Astrocyte of the spinal cord (primary cell): ENCODE results near the gene THRSP.

Experiments used
- DNase-seq: peaks from one replicate; pipeline ENCODE4 v3.0.0; 2011; ENCODE audit warnings: low read depth, low spot score
- H3K4me3 ChIP-seq: 2 replicates; pipeline ENCODE4 v1.5.1; 2011; ENCODE audit warnings: low read depth, mild to moderate bottlenecking, low read length, moderate library complexity
- in situ Hi-C: cut with HindIII; loops from 2 replicates; pipeline ENCODE4 v1.10.0; 2017; ENCODE audit warnings: low sequenced_read_pairs
- TF ChIP-seq, protein P1 (sequence below): IDR thresholded peaks from 2 replicates; pipeline ENCODE4 v1.5.1; 2012; ENCODE audit warnings: low read depth, mild to moderate bottlenecking, low read length, inconsistent platforms

THRSP gene

DNA sequence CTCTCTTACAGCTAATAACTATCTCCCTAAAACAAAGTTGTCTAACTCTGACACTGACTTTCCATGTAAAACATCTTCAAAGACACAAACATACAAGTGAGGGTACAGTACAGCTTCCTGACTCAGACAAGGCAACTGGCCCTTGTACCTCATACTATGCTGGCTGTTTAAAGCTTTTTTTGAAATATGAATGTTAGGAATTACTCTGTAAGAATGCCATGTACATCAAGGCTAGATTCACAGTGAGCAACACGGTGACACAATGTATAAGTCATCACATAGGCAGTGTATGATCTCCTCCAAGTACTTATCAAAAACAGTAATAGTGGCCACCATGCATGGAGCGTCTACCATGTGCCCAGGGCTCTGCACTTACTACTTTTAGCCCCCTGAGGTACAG lies 47.2 kb downstream of the THRSP start:
- TF ChIP-seq, protein P1, sequence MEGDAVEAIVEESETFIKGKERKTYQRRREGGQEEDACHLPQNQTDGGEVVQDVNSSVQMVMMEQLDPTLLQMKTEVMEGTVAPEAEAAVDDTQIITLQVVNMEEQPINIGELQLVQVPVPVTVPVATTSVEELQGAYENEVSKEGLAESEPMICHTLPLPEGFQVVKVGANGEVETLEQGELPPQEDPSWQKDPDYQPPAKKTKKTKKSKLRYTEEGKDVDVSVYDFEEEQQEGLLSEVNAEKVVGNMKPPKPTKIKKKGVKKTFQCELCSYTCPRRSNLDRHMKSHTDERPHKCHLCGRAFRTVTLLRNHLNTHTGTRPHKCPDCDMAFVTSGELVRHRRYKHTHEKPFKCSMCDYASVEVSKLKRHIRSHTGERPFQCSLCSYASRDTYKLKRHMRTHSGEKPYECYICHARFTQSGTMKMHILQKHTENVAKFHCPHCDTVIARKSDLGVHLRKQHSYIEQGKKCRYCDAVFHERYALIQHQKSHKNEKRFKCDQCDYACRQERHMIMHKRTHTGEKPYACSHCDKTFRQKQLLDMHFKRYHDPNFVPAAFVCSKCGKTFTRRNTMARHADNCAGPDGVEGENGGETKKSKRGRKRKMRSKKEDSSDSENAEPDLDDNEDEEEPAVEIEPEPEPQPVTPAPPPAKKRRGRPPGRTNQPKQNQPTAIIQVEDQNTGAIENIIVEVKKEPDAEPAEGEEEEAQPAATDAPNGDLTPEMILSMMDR = no peak
- no peak overlapping the region for H3K4me3 ChIP-seq
- in situ Hi-C loops = no loop called here
- no peak for DNase-seq

DNA sequence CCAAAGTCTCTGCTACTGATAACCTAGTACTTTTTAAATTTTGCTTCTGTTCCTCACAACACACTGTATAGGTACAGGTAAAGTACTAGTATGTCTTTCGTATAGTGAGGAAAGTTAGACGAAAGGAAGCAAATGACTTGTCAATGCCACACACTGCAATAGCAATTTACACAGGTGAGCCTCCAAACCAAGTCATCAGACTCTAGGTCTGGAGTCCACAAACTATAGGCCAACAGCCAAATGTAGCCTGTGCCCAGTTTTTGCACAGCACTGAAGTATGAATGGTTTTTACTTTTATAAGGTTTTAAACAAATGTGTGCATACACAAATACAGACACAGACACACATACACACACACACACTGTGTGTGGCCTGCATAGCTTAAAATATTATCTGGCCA lies 47.6 kb downstream of the THRSP start:
- no peak overlapping the region for H3K4me3 ChIP-seq
- in situ Hi-C loops = no loop called here
- TF ChIP-seq, protein P1 = no peak
- no peak for DNase-seq

DNA sequence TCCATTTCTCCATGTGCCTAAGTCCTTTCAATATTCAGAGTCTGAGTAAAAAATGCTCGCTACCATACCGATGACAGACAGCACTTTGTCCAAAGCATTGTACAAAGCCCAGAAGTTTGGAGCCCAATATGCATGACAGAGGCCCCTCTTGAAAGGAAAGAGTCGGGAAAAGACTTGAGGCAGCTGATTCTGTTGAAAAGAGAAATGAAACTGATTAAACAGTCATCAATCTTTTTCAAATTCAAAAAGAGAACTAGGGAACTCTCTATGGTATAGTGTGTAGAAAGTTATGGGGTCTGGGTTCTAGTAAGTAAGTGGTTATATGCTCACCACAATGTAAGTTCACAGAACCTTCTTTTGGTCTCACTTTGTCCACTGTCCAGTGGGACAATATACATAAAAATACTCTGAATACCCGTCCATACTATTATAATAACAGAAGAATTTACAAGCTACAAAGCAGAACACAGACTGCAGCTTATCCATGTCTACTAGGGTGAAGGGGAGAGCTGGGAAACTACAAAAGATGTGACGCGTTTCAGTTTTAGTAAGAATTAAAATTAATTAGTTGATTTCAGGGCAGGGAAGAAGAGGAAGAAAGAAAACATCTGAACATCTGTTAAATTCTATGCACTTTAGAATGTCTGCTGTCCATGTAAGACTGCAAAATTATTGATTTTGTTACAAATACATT lies 49.1 kb downstream of the THRSP start:
- no peak overlapping the region for H3K4me3 ChIP-seq
- in situ Hi-C loops = no loop called here
- TF ChIP-seq, protein P1 = no peak
- no peak for DNase-seq
